Neural cell (in vitro differentiated cells): ENCODE measurements around the gene KDM3B.
"Not testable (repeated sequence)": the region's sequence is repeated elsewhere in the genome, so short reads cannot be mapped to it uniquely, and the experiment has no call there.

Experiments used
- CTCF ChIP-seq: fragments of 450-650 bp; IDR thresholded peaks from 2 replicates; pipeline ENCODE4 v1.5.1; 2014; ENCODE audit warnings: antibody characterized with exemption, mild to moderate bottlenecking, moderate library complexity; ENCODE audit not compliant: poor library complexity, severe bottlenecking
- REST ChIP-seq: IDR thresholded peaks from 2 replicates; pipeline ENCODE4 v1.6.1; 2012; ENCODE audit warnings: borderline replicate concordance

GRCh38 chr5:138473151-138473550 is 120.7 kb downstream of the KDM3B start:
- not testable (repeated sequence) for TF ChIP-seq CTCF, REST
